ENCODE measurements around the gene MACROD1. TPM values are rescaled to one million over a fixed set of nuclear protein-coding genes. Genes with fewer than 3 reads are reported as not detected.

The MACROD1 gene
- total and polyA plus RNA-seq, 2 donors (not counting 1 experiment from before 2014, with no cell fraction given) = 2.7 to 8.6 TPM

DNA sequence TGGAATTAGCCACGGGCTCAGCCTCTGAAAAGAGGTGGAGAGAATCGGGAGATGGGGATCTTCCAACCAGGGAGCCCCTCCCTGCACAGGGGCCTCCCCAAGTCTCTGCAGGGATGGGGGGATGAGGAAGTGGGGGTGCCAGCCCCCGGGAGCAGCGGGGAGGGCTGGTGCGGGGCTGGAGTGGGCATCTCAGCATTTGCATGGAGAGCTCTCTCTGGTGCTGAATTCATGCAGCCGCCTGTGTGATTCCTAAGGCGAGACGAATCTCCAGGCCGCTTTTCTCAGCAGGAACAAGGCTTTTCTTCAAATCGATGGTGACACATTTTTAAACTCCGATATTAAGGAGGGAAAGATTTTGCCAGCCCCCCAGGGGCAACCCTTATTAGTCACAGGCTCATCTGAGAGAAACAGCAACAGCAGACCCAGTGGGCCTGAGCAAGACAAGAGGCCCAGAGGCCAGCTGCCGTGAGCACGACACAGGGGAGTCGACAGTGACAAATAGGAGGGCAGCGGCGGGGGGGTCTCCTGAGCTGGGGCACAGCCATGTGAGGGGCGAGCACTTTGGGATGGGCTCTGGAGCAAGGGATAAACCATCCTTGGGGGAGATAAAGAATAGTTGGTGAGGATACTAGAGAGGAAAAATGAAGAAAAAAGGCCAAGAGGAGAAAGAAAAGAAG is 29.0 kb downstream of the MACROD1 start:
- Histone ChIP-seq H2AFZ (ENCODE audit: insufficient read depth, low read depth, low read length, poor library complexity, severe bottlenecking) (no peak overlapping the region), H3K79me2 (ENCODE audit: control insufficient read depth, insufficient read depth, low read length) (no peaks in the 10 kb centered on the region), H4K20me1 (ENCODE audit: control insufficient read depth, insufficient read depth, low read length, poor library complexity, severe bottlenecking) (no peaks in the 10 kb centered on the region), H3K36me3 (replicated peaks in 1 of 2; ENCODE audit: control extremely low read depth in 1 of 2, control insufficient read depth in 1 of 2, extremely low read depth in 1 of 2, insufficient read depth in 2 of 2, low read length in 1 of 2) (no peaks in the 10 kb centered on the region), H3K4me2 (replicated peaks; ENCODE audit: low read depth, low read length, poor library complexity, severe bottlenecking) (no peak overlapping the region), H3K9me3 (ENCODE audit: control extremely low read depth in 1 of 3, control insufficient read depth in 2 of 3, insufficient read depth in 1 of 3, low read length in 2 of 3) (no peaks in the 10 kb centered on the region), H3K9ac (ENCODE audit: low read length) (no peak overlapping the region), H3K4me1 (ENCODE audit: control insufficient read depth in 2 of 2, insufficient read depth in 2 of 2, low read length in 2 of 2) (no peaks in the 10 kb centered on the region), H3K27ac (ENCODE audit: low read length in 2 of 2) (no peak overlapping the region), H3K27me3 (replicated peaks in 1 of 4; ENCODE audit: control extremely low read depth in 1 of 4, control insufficient read depth in 3 of 4, insufficient read depth in 4 of 4, low read length in 3 of 4) (no peaks in the 10 kb centered on the region), H3K4me3 (ENCODE audit: control extremely low read depth in 1 of 5, extremely low read depth in 1 of 5, insufficient read depth in 1 of 5, low read depth in 2 of 5, low read length in 4 of 5) (no peak overlapping the region)
- intact Hi-C loops (cut with micrococcal nuclease) = no loop called here
- ChIA-PET POLR2A (interaction anchor here (0.5 kb wide), 1 partner anchor 29 kb away, joined by 5 read pairs; no protein-coding TSS in a partner anchor), CTCF (interaction anchor here (1.5 kb wide), 1 partner anchor 135 kb away, joined by 4 read pairs; no protein-coding TSS in a partner anchor)
- 93% methylated on average over 13 of the region's 17 CpGs for WGBS (ENCODE audit: insufficient coverage)
- H3K27me3 Mint-ChIP-seq = peaks cover 3% of the 10 kb centered on the region
- TF ChIP-seq, protein P1, sequence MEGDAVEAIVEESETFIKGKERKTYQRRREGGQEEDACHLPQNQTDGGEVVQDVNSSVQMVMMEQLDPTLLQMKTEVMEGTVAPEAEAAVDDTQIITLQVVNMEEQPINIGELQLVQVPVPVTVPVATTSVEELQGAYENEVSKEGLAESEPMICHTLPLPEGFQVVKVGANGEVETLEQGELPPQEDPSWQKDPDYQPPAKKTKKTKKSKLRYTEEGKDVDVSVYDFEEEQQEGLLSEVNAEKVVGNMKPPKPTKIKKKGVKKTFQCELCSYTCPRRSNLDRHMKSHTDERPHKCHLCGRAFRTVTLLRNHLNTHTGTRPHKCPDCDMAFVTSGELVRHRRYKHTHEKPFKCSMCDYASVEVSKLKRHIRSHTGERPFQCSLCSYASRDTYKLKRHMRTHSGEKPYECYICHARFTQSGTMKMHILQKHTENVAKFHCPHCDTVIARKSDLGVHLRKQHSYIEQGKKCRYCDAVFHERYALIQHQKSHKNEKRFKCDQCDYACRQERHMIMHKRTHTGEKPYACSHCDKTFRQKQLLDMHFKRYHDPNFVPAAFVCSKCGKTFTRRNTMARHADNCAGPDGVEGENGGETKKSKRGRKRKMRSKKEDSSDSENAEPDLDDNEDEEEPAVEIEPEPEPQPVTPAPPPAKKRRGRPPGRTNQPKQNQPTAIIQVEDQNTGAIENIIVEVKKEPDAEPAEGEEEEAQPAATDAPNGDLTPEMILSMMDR (IDR thresholded peaks at IDR 0.05) = no peak
- TF ChIP-seq EZH2 (IDR thresholded peaks at IDR 0.05; ENCODE audit: borderline replicate concordance, insufficient read depth, low read depth, low read length, poor library complexity, severe bottlenecking) = no peak
- no peak overlapping the region for H3K4me3 Mint-ChIP-seq
- no peak overlapping the region for H3K27ac Mint-ChIP-seq
- no peaks in the 10 kb centered on the region for H3K4me1 Mint-ChIP-seq
- ATAC-seq (ENCODE audit: low read depth) = no peak
- no peak for DNase-seq
- no peaks in the 10 kb centered on the region for H3K9me3 Mint-ChIP-seq (ENCODE audit: insufficient read depth)

DNA sequence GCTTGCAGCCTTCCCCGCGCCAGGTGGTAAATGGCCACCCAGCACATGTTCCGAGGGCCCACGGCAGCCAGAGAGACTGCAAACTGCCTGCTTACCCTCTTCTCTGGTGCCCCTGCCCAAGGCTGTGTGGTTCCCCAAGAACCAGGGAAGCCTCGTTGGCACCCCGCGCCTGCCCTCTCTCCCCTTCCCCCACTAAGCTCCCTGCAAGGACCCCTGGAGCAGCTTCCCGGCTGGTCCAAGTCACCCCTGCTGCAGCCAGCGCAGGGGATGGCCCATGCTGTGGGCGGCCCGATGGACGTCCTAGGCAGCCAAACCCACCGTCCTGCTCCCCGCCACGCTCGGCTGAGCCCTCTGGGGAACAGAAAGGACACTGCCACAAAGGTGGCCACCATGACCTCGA is 30.2 kb downstream of the MACROD1 start:
- ATAC-seq (ENCODE audit: low read depth) (no peak), DNase-seq (no peak)
- intact Hi-C loops (cut with micrococcal nuclease) = no loop called here
- H3K4me2 ChIP-seq (replicated peaks; ENCODE audit: low read depth, low read length, poor library complexity, severe bottlenecking) = no peak overlapping the region
- H3K9ac ChIP-seq (ENCODE audit: low read length) = no peak overlapping the region
- ChIA-PET CTCF (no interaction called here), POLR2A (no interaction called here)
- H3K36me3 ChIP-seq (replicated peaks in 1 of 2; ENCODE audit: control extremely low read depth in 1 of 2, control insufficient read depth in 1 of 2, extremely low read depth in 1 of 2, insufficient read depth in 2 of 2, low read length in 1 of 2) = no peaks in the 10 kb centered on the region
- no peaks in the 10 kb centered on the region for H3K4me1 ChIP-seq (ENCODE audit: control insufficient read depth in 2 of 2, insufficient read depth in 2 of 2, low read length in 2 of 2)
- TF ChIP-seq, protein P1 (IDR thresholded peaks at IDR 0.05) = no peak
- TF ChIP-seq EZH2 (IDR thresholded peaks at IDR 0.05; ENCODE audit: borderline replicate concordance, insufficient read depth, low read depth, low read length, poor library complexity, severe bottlenecking) = no peak
- no peaks in the 10 kb centered on the region for H3K27me3 ChIP-seq (replicated peaks in 1 of 4; ENCODE audit: control extremely low read depth in 1 of 4, control insufficient read depth in 3 of 4, insufficient read depth in 4 of 4, low read length in 3 of 4)
- Mint-ChIP-seq H3K27me3 (peaks cover 3% of the 10 kb centered on the region), H3K9me3 (ENCODE audit: insufficient read depth) (no peaks in the 10 kb centered on the region), H3K4me3 (no peak overlapping the region), H3K27ac (no peak overlapping the region), H3K4me1 (no peaks in the 10 kb centered on the region)
- no peak overlapping the region for H3K27ac ChIP-seq (ENCODE audit: low read length in 2 of 2)
- H3K79me2 ChIP-seq (ENCODE audit: control insufficient read depth, insufficient read depth, low read length) = no peaks in the 10 kb centered on the region
- H2AFZ ChIP-seq (ENCODE audit: insufficient read depth, low read depth, low read length, poor library complexity, severe bottlenecking) = no peak overlapping the region
- H4K20me1 ChIP-seq (ENCODE audit: control insufficient read depth, insufficient read depth, low read length, poor library complexity, severe bottlenecking) = no peaks in the 10 kb centered on the region
- WGBS (ENCODE audit: insufficient coverage) = 93% methylated on average over 17 of the region's 17 CpGs
- no peak overlapping the region for H3K4me3 ChIP-seq (ENCODE audit: control extremely low read depth in 1 of 5, extremely low read depth in 1 of 5, insufficient read depth in 1 of 5, low read depth in 2 of 5, low read length in 4 of 5)
- no peaks in the 10 kb centered on the region for H3K9me3 ChIP-seq (ENCODE audit: control extremely low read depth in 1 of 3, control insufficient read depth in 2 of 3, insufficient read depth in 1 of 3, low read length in 2 of 3)

Data from B cell (primary cell).